Measurements from ENCODE around the gene SNORC. TPM values are rescaled to one million over a fixed set of nuclear protein-coding genes. Genes with fewer than 3 reads are reported as not detected.

The SNORC gene
- total and polyA plus RNA-seq, 2 of the 4 experiments (the other 2 are of a cell fraction) = under 0.01 to 0.67 TPM

DNA sequence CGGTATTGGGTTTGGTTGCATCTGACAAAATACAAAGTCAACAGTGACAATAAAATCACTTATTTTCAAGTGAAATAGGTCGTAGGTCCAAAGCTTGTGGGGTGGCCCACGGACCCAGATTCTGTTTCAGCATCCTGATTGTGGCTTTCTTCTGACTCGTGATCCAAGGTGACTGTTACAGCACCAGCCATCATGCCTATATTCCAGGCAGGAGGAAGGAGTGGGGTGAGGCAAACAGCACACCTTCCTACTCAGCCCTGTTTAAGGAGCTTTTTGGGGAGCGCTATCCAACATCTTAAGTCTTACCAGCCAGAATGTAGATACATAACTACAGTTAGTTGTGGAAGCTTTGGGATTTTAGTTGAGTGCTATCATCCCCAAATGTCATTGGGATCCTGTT lies 8.7 kb upstream of the SNORC start:
- WGBS, 2 experiments (ENCODE audit: extremely low coverage in 2 of 2, insufficient read length in 1 of 2) = no CpG with 5 or more reads among the region's 5 CpGs

More for the DNA sequence above, 8.7 kb upstream of the SNORC start:
- H3K36me3 ChIP-seq (ENCODE audit: control insufficient read depth, insufficient read depth, low read length) = peaks cover 31% of the 10 kb centered on the region
- H3K4me1 ChIP-seq (ENCODE audit: control insufficient read depth, insufficient read depth, low read length) = peaks cover 3% of the 10 kb centered on the region; the same call in 1 of the 2 replicates
- H2AK9ac ChIP-seq (replicated peaks; ENCODE audit: low read depth, low read length, poor library complexity) = no peak overlapping the region
- POLR2A ChIA-PET (ENCODE audit: unreplicated experiment) = no interaction called here
- H3K27me3 ChIP-seq (ENCODE audit: control insufficient read depth, insufficient read depth, low read length) = no peaks in the 10 kb centered on the region
- peaks cover 3% of the 10 kb centered on the region; the same call in 1 of the 2 replicates for H4K20me1 ChIP-seq (ENCODE audit: insufficient read depth, low read length)
- TF ChIP-seq RAD21 (IDR thresholded peaks at IDR 0.05; ENCODE audit: low read length) = no peak
- no peak for TF ChIP-seq NFE2L2 (IDR thresholded peaks at IDR 0.05; ENCODE audit: low read depth, low read length)
- no peak for TF ChIP-seq FOS (IDR thresholded peaks at IDR 0.05; ENCODE audit: low read depth, low read length)
- no peak for TF ChIP-seq BHLHE40 (IDR thresholded peaks at IDR 0.05; ENCODE audit: low read depth, low read length)
- no peak for TF ChIP-seq MXI1 (IDR thresholded peaks at IDR 0.05; ENCODE audit: borderline replicate concordance, low read depth, low read length)
- TF ChIP-seq MAFK (IDR thresholded peaks at IDR 0.05; ENCODE audit: low read depth, low read length) = no peak
- TF ChIP-seq RCOR1 (IDR thresholded peaks at IDR 0.05; ENCODE audit: insufficient replicate concordance, low read length) = no peak
- no peak for TF ChIP-seq RFX5 (IDR thresholded peaks at IDR 0.05; ENCODE audit: low read depth, low read length)
- TF ChIP-seq MAZ (IDR thresholded peaks at IDR 0.05; ENCODE audit: borderline replicate concordance, low read depth, low read length) = no peak
- no peak for TF ChIP-seq POLR2A (IDR thresholded peaks at IDR 0.05; ENCODE audit: low read depth, low read length)
- no peak overlapping the region for H2AK5ac ChIP-seq (ENCODE audit: low read depth, low read length)
- H3K9me3 ChIP-seq (ENCODE audit: control insufficient read depth, insufficient read depth, low read length) = no peaks in the 10 kb centered on the region; the same call in 1 of the 2 replicates
- no peak overlapping the region for H2BK15ac ChIP-seq (ENCODE audit: low read depth, low read length)
- no peak overlapping the region for H3K4me3 ChIP-seq (ENCODE audit: insufficient read depth, low read depth, low read length)
- H3K27ac ChIP-seq (ENCODE audit: insufficient read depth, low read length) = no peak overlapping the region
- dilution Hi-C loops (cut with HindIII; ENCODE audit: low sequenced_read_pairs, unreplicated experiment) = no loop called here
- peaks cover 21% of the 10 kb centered on the region; the same call in 1 of the 2 replicates for H3K9me1 ChIP-seq (ENCODE audit: insufficient read depth, low read length)
- H2BK20ac ChIP-seq (ENCODE audit: low read depth, low read length) = no peak overlapping the region
- no peak overlapping the region for H3K4me2 ChIP-seq (ENCODE audit: low read depth, low read length)
- H3K56ac ChIP-seq (ENCODE audit: extremely low read depth, insufficient read depth, low read length) = no peak overlapping the region
- peaks cover 0 to 13% of the 10 kb centered on the region in 2 experiments; a peak in 1 of 4 replicates for H3K79me1 ChIP-seq (ENCODE audit: low read depth in 1 of 2, low read length in 2 of 2)
- no peak overlapping the region for H3K18ac ChIP-seq (ENCODE audit: low read depth, low read length)
- no peak overlapping the region for H4K8ac ChIP-seq (ENCODE audit: low read depth in 2 of 2, low read length in 2 of 2)
- H3K23ac ChIP-seq (ENCODE audit: low read depth, low read length) = no peak overlapping the region
- H4K5ac ChIP-seq (ENCODE audit: low read depth, low read length) = no peak overlapping the region
- H3K9ac ChIP-seq (ENCODE audit: low read depth, low read length) = no peak overlapping the region
- H2AFZ ChIP-seq (replicated peaks; ENCODE audit: low read length, poor library complexity) = no peak overlapping the region
- H2BK120ac ChIP-seq (ENCODE audit: low read depth, low read length) = no peak overlapping the region
- in situ Hi-C loops (cut with MboI; ENCODE audit: low sequenced_read_pairs) = no loop called here
- H3K14ac ChIP-seq (replicated peaks; ENCODE audit: low read depth, low read length) = no peak overlapping the region
- intact Hi-C loops (cut with micrococcal nuclease) = no loop called here
- BruUV-seq (replicated peaks) = no TSS peak
- H3K4ac ChIP-seq (ENCODE audit: low read depth, low read length) = no peak overlapping the region
- DNase-seq = no peak
- no peak for ATAC-seq (ENCODE audit: low read depth)
- CTCF ChIA-PET = no interaction called here
- no peak overlapping the region for H4K91ac ChIP-seq (ENCODE audit: insufficient read depth, low read depth, low read length)
- H2BK5ac ChIP-seq (ENCODE audit: low read depth, low read length, poor library complexity, severe bottlenecking) = no peak overlapping the region
